A673 (cell line): ENCODE data around the gene SRBD1. TPM values are rescaled to one million over a fixed set of nuclear protein-coding genes. Genes with fewer than 3 reads are reported as not detected.
A peak's percentile ranks its signal among the peaks of the same experiment; 100 is the strongest.
"Not testable (repeated sequence)": the region's sequence is repeated elsewhere in the genome, so short reads cannot be mapped to it uniquely, and the experiment has no call there.

Experiments
- BruUV-seq: library from RNA; stranded (reverse); fragments of 400-500 nt; replicated peaks from 2 replicates; lab custom pipeline; 2021; lab: Mats Ljungman, UMichigan
- CTCF ChIA-PET: fragments of 300-600 bp; sonication (Branson Sonifier 250); formaldehyde crosslinking; loops from one replicate; lab custom pipeline; 2022; ENCODE audit warnings: antibody characterized with exemption; lab: Charles Lee
- POLR2A ChIA-PET: fragments of 300-600 bp; sonication (Branson Sonifier 250); formaldehyde crosslinking; loops from one replicate; lab custom pipeline; 2022; ENCODE audit warnings: antibody characterized with exemption; ENCODE audit not compliant: low non-redundant PET; lab: Charles Lee
- DNase-seq: peaks from one replicate; pipeline ENCODE4 v3.0.0-alpha.2; 2015; ENCODE audit warnings: low spot score
- H3K27ac ChIP-seq: fragments of 200-600 bp; sonication (generic); 2 replicates; pipeline ENCODE4 v1.5.1; 2016; ENCODE audit warnings: mixed run types, low read depth, mild to moderate bottlenecking, mixed read lengths, antibody characterized with exemption, low read length; ENCODE audit not compliant: poor library complexity, severe bottlenecking
- H3K27me3 ChIP-seq: fragments of 200-600 bp; sonication (generic); replicated peaks from 2 replicates; pipeline ENCODE4 v1.6.1; 2017; ENCODE audit warnings: mixed run types, low read depth, mild to moderate bottlenecking, mixed read lengths, antibody characterized with exemption, low read length; ENCODE audit not compliant: insufficient read depth, poor library complexity
- H3K36me3 ChIP-seq: fragments of 200-600 bp; sonication (generic); 2 replicates; pipeline ENCODE4 v1.6.1; 2016; ENCODE audit warnings: mixed run types, mild to moderate bottlenecking, mixed read lengths, antibody characterized with exemption, low read length; ENCODE audit not compliant: insufficient read depth, poor library complexity, severe bottlenecking
- H3K4me1 ChIP-seq: fragments of 200-600 bp; sonication (generic); 2 replicates; pipeline ENCODE4 v1.6.1; 2017; ENCODE audit warnings: mixed run types, mild to moderate bottlenecking, mixed read lengths, antibody characterized with exemption, low read length; ENCODE audit not compliant: insufficient read depth, poor library complexity, severe bottlenecking
- H3K4me3 ChIP-seq: fragments of 200-600 bp; sonication (generic); 2 replicates; pipeline ENCODE4 v1.5.1; 2016; ENCODE audit warnings: low read depth, mixed run types, mild to moderate bottlenecking, mixed read lengths, low read length; ENCODE audit not compliant: poor library complexity, severe bottlenecking
- H3K9me3 ChIP-seq: fragments of 200-600 bp; sonication (generic); 2 replicates; pipeline ENCODE4 v1.6.1; 2016; ENCODE audit warnings: mixed run types, low read depth, mild to moderate bottlenecking, mixed read lengths, antibody characterized with exemption, low read length; ENCODE audit not compliant: poor library complexity, severe bottlenecking
- EZH2 ChIP-seq: fragments of 200-600 bp; sonication (generic); IDR thresholded peaks from 2 replicates; pipeline ENCODE4 v1.6.1; 2017; ENCODE audit warnings: borderline replicate concordance, low read depth, mild to moderate bottlenecking, mixed read lengths, antibody characterized with exemption, low read length; ENCODE audit not compliant: poor library complexity, severe bottlenecking
- intact Hi-C: fragments of 100-400 bp; cut with micrococcal nuclease; formaldehyde crosslinking; loops from one replicate; pipeline ENCODE4 v1.10.0; 2022; ENCODE audit not compliant: unreplicated experiment
- total RNA-seq: library from RNA; stranded (reverse); gene quantifications from 2 replicates; pipeline ENCODE4 v1.2.3, GENCODE V29; 2021
- TF ChIP-seq, protein P1 (sequence below): fragments of 300-800, 200-600 bp; sonication (generic); conservative IDR thresholded peaks from 2 replicates; pipeline ENCODE4 v1.5.1; 2017; ENCODE audit warnings: low read depth, mild to moderate bottlenecking, antibody characterized with exemption, low read length, moderate library complexity, mixed read lengths

SRBD1 gene
- total RNA-seq, 1 experiment from 2014 or later, result 21.9 TPM

DNA sequence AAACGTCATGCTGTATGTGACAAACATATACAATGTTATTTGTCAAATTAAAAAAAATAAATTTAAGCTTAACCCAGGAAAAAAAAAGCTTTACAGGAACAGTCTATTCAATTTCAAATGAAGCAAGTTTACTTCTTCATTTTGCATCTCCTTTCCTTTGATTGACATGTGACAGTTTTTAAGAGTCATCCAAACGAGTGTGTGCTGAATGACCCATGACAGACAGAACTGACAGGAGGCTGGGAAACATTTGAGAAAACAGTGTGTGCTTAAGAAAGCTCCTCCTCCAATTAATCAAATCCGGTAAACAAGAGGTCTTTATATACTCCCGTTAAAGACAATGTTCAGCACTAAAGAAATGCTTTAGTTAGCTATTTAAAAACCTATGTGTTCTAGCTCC lies 177.7 kb downstream of the SRBD1 start:
- POLR2A ChIA-PET, result no interaction called here
- no peak overlapping the region for H3K27ac ChIP-seq
- H3K9me3 ChIP-seq, result no peaks in the 10 kb centered on the region
- BruUV-seq, result no TSS peak
- no peaks in the 10 kb centered on the region for H3K4me1 ChIP-seq
- intact Hi-C loops, result no loop called here
- CTCF ChIA-PET, result no interaction called here
- no peak for TF ChIP-seq EZH2
- TF ChIP-seq, protein P1, sequence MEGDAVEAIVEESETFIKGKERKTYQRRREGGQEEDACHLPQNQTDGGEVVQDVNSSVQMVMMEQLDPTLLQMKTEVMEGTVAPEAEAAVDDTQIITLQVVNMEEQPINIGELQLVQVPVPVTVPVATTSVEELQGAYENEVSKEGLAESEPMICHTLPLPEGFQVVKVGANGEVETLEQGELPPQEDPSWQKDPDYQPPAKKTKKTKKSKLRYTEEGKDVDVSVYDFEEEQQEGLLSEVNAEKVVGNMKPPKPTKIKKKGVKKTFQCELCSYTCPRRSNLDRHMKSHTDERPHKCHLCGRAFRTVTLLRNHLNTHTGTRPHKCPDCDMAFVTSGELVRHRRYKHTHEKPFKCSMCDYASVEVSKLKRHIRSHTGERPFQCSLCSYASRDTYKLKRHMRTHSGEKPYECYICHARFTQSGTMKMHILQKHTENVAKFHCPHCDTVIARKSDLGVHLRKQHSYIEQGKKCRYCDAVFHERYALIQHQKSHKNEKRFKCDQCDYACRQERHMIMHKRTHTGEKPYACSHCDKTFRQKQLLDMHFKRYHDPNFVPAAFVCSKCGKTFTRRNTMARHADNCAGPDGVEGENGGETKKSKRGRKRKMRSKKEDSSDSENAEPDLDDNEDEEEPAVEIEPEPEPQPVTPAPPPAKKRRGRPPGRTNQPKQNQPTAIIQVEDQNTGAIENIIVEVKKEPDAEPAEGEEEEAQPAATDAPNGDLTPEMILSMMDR, result no peak
- H3K36me3 ChIP-seq, result no peaks in the 10 kb centered on the region
- no peak for DNase-seq
- H3K4me3 ChIP-seq, result no peak overlapping the region
- H3K27me3 ChIP-seq, result no peaks in the 10 kb centered on the region

DNA sequence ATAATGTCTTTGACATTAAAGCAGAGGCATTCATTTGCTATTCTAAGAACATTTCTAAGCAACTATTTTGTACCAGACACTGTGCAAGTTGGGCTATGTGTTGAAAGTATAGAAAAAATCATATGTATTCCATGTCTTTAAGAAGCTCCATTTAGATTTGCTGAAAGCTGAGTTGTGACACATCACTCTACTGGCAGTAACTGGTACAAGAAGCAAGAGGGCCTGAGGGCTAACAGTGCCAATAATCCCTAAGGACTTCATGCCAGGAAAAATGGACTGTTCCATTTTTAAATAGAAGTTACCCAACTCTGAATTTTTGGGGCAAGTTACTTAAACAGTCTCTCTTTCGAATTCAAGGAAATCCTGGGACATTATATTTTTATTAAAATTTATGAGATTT lies 178.7 kb downstream of the SRBD1 start:
- Histone ChIP-seq H3K9me3 (no peaks in the 10 kb centered on the region), H3K27me3 (no peaks in the 10 kb centered on the region), H3K27ac (no peak overlapping the region), H3K4me3 (no peak overlapping the region), H3K4me1 (no peaks in the 10 kb centered on the region), H3K36me3 (no peaks in the 10 kb centered on the region)
- no TSS peak for BruUV-seq
- ChIA-PET CTCF (no interaction called here), POLR2A (no interaction called here)
- intact Hi-C loops, result no loop called here
- no peak for TF ChIP-seq EZH2
- TF ChIP-seq, protein P1, result no peak
- DNase-seq, result peak; percentile 7

DNA sequence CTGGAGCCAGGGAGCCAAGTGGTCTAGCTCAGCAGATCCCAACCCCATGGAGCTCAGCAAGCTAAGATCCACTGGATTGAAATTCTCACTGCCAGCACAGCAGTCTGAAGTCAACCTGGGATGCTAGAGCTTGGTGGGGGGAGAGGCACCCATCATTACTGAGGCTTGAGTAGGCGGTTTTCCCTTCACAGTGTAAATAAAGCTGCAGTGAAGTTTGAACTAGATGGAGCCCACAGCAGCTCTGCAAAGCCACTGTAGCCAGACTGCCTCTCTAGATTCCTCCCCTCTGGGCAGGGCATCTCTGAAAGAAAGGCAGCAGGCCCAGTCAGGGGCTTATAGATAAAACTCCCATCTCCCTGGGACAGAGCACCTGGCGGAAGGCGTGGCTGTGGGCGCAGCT lies 185.0 kb downstream of the SRBD1 start:
- POLR2A ChIA-PET, CTCF ChIA-PET: not testable (repeated sequence)

DNA sequence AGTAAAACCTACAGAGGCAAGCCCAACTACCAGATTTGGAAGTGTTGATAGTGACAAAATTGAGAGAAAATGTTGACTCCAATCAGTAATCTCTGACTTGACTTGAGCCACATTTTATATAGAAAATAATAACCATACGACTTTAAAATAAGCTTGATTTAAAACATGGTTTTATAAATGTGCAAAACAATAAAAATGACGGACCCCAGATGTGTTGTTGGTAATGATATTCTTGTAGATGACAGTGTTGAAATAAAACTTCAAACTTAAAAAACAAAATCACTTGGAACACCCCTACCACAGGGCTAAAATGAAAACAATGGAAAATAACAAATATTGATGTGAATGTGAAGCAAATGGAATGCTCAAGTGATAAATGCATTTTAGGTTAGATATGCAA lies 188.1 kb downstream of the SRBD1 start:
- no peak overlapping the region for H3K4me3 ChIP-seq
- POLR2A ChIA-PET, result no interaction called here
- no peaks in the 10 kb centered on the region for H3K27me3 ChIP-seq
- no peaks in the 10 kb centered on the region for H3K36me3 ChIP-seq
- CTCF ChIA-PET, result no interaction called here
- H3K4me1 ChIP-seq, result no peaks in the 10 kb centered on the region
- DNase-seq, result no peak
- TF ChIP-seq EZH2, result no peak
- TF ChIP-seq, protein P1, result no peak
- BruUV-seq, result no TSS peak
- H3K9me3 ChIP-seq, result no peaks in the 10 kb centered on the region
- H3K27ac ChIP-seq, result no peak overlapping the region
- intact Hi-C loops, result no loop called here

More for the DNA sequence above, 185.0 kb downstream of the SRBD1 start:
- H3K4me3 ChIP-seq, H3K27me3 ChIP-seq, H3K9me3 ChIP-seq, H3K4me1 ChIP-seq, DNase-seq, H3K36me3 ChIP-seq, intact Hi-C loops, BruUV-seq, H3K27ac ChIP-seq: not testable (repeated sequence)
